Ovary (tissue), 9 donors: Measurements from ENCODE around the gene SLC11A1. TPM values are rescaled to one million over a fixed set of nuclear protein-coding genes. Genes with fewer than 3 reads are reported as not detected.

Experiments
- DNase-seq, 5 donors: peaks; one replicate each; pipeline ENCODE4 v3.0.0-alpha.2; 2019 to 2020
- H3K27ac ChIP-seq, 2 donors: fragments of 200-600 bp; one replicate each; pipeline versions ENCODE4 v1.5.1 to v1.8.0; 2019 to 2022
- H3K27me3 ChIP-seq: fragments of 200-600 bp; one replicate; pipeline ENCODE4 v1.8.0; 2022
- H3K36me3 ChIP-seq: fragments of 200-600 bp; sonication (generic); one replicate; pipeline ENCODE4 v1.5.1; 2019
- H3K4me1 ChIP-seq: one replicate; pipeline ENCODE4 v1.8.1; 2013; ENCODE audit warnings: mild to moderate bottlenecking, moderate library complexity; ENCODE audit not compliant: insufficient read depth
- H3K4me3 ChIP-seq: fragments of 200-600 bp; sonication (generic); one replicate; pipeline ENCODE4 v1.5.1; 2017
- H3K9me3 ChIP-seq, 2 donors: fragments of 200-600 bp in 1 of 2; sonication (generic) in 1 of 2; one replicate each; pipeline versions ENCODE4 v1.5.1 to v1.8.1; 2013 to 2019; ENCODE audit warnings: mild to moderate bottlenecking in 1 of 2, moderate library complexity in 1 of 2
- CTCF ChIP-seq, 3 donors: fragments of 450-650 bp in 2 of 3; fragments of 200-600 bp in 1 of 3; IDR thresholded peaks; one replicate each; pipeline versions ENCODE4 v1.5.1 to v1.8.0; 2016 to 2022; ENCODE audit warnings: antibody characterized with exemption in 3 of 3, mild to moderate bottlenecking in 1 of 3
- EP300 ChIP-seq: sonication (generic); formaldehyde crosslinking; IDR thresholded peaks from one replicate; pipeline ENCODE4 v1.6.1; 2017; ENCODE audit warnings: antibody characterized with exemption
- POLR2A ChIP-seq: fragments of 450-650 bp; IDR thresholded peaks from one replicate; pipeline ENCODE4 v1.6.1; 2017; ENCODE audit warnings: antibody characterized with exemption, mild to moderate bottlenecking, moderate library complexity
- WGBS, 3 donors: extraction: QIAGEN DNeasy Blood & Tissue Kit in 1 of 3; methylation state at CpG; one replicate each; pipeline versions ENCODE4 v1.1.5 to v1.1.7; 2013 to 2017; 5-methylcytosine and 5-hydroxymethylcytosine counted together
- intact Hi-C, 4 donors: fragments of 100-400 bp; cut with DNase I; formaldehyde crosslinking; loops; one replicate each; pipeline versions ENCODE4 v1.11.0 to v1.15.1; 2022 to 2023
- polyA plus RNA-seq, 2 donors: library from polyadenylated mRNA; stranded (reverse); fragments of 200-250 nt in 1 of 2; fragments of 350-450 nt in 1 of 2; fragmentation: Illumina TruSeq in 1 of 2; extraction: RNeasy Lipid Tissue Mini Kit (QIAGEN cat#74804) in 1 of 2; gene quantifications; one replicate each; pipeline ENCODE4 v1.2.3, GENCODE V29; 2013 to 2014
- total RNA-seq, 7 donors: library from RNA; depleted of rRNA in 2 of 7; stranded (reverse); fragments of >200 nt in 2 of 7; fragmentation: NEBNext Ultra II Directional in 3 of 7; extraction: Animal tissue kit (Norgen Biotek cat#: 25700) in 3 of 7; gene quantifications; one replicate each; pipeline versions ENCODE4 v1.1.0 to v1.2.4, GENCODE V29; 2016 to 2023
- donor health status: DM: no; HTN: no; CAD: no; lungs with moderate emphysema.
- donor health status: DM: no; HTN: no; CAD: no.
- donor health status: Bipolar disorder and iron deficiency.
- donor health status: DM: yes; HTN: yes; CAD: no.
- donor health status: DM: no; HTN: no; CAD: no.
- donor health status: DM: yes; HTN: yes; CAD: no.

SLC11A1 gene
- total and polyA plus RNA-seq, 9 donors, result 0.83 to 28.9 (median 5.4) TPM

GRCh38 chr2:218371983-218372350 is 10.1 kb upstream of the SLC11A1 start:
- peaks cover 4% of the 10 kb centered on the region for H3K4me1 ChIP-seq
- H3K4me3 ChIP-seq, result no peak overlapping the region
- no peak overlapping the region for H3K27ac ChIP-seq
- TF ChIP-seq POLR2A (no peak), EP300 (no peak), CTCF (IDR thresholded peaks at IDR 0.05) (no peak)
- no peaks in the 10 kb centered on the region for H3K27me3 ChIP-seq
- no peak for DNase-seq
- intact Hi-C loops, result no loop called here
- no peaks in the 10 kb centered on the region for H3K36me3 ChIP-seq
- no peaks in the 10 kb centered on the region for H3K9me3 ChIP-seq

- 39 to 46% (median 42%) methylated on average over 4 of the region's 4 CpGs for WGBS, 3 donors
- no peak for DNase-seq
- TF ChIP-seq POLR2A, result no peak
- no peak for TF ChIP-seq EP300
- no peak for TF ChIP-seq CTCF (IDR thresholded peaks at IDR 0.05)
- intact Hi-C loops, result no loop called here
- Histone ChIP-seq H3K4me3 (no peak overlapping the region), H3K9me3 (no peaks in the 10 kb centered on the region), H3K27me3 (no peaks in the 10 kb centered on the region), H3K4me1 (no peaks in the 10 kb centered on the region), H3K36me3 (no peaks in the 10 kb centered on the region), H3K27ac (no peak overlapping the region)
These were observed 7.3 kb upstream of the SLC11A1 start for GRCh38 chr2:218374795-218375194.

- H3K4me3 ChIP-seq, result no peak overlapping the region
These were observed 6.9 kb upstream of the SLC11A1 start for GRCh38 chr2:218375212-218375611.

GRCh38 chr2:218378053-218378452 is 4.0 kb upstream of the SLC11A1 start:
- H3K27ac ChIP-seq, result no peak overlapping the region
- no peak overlapping the region for H3K4me3 ChIP-seq
- 83 to 91% (median 88%) methylated on average over 5 of the region's 5 CpGs for WGBS, 3 donors
- H3K9me3 ChIP-seq, result no peaks in the 10 kb centered on the region
- no peak for DNase-seq
- H3K36me3 ChIP-seq, result no peaks in the 10 kb centered on the region
- intact Hi-C loops, result no loop called here
- no peaks in the 10 kb centered on the region for H3K27me3 ChIP-seq
- no peaks in the 10 kb centered on the region for H3K4me1 ChIP-seq
- no peak for TF ChIP-seq CTCF (IDR thresholded peaks at IDR 0.05)
- TF ChIP-seq POLR2A, result no peak
- TF ChIP-seq EP300, result no peak

More at GRCh38 chr2:218375212-218375611, 6.9 kb upstream of the SLC11A1 start:
- DNase-seq, result no peak
- H3K27ac ChIP-seq, result no peak overlapping the region
- TF ChIP-seq EP300 (no peak), POLR2A (no peak), CTCF (IDR thresholded peaks at IDR 0.05) (no peak)
- no peaks in the 10 kb centered on the region for H3K36me3 ChIP-seq
- H3K9me3 ChIP-seq, result no peaks in the 10 kb centered on the region
- intact Hi-C loops, result no loop called here
- no peaks in the 10 kb centered on the region for H3K27me3 ChIP-seq
- WGBS, 3 donors, result 1 to 5% (median 3%) methylated on average over 2 of the region's 2 CpGs
- no peaks in the 10 kb centered on the region for H3K4me1 ChIP-seq

- Histone ChIP-seq H3K27me3 (no peaks in the 10 kb centered on the region), H3K4me1 (peaks cover 3% of the 10 kb centered on the region), H3K9me3 (no peaks in the 10 kb centered on the region), H3K27ac (no peak overlapping the region), H3K4me3 (no peak overlapping the region), H3K36me3 (no peaks in the 10 kb centered on the region)
- TF ChIP-seq CTCF (IDR thresholded peaks at IDR 0.05), result no peak
- TF ChIP-seq EP300, result no peak
- TF ChIP-seq POLR2A, result no peak
- DNase-seq, result no peak
- 94 to 95% (median 94%) methylated on average over 6 of the region's 6 CpGs for WGBS, 3 donors
- intact Hi-C loops, result no loop called here
These were observed 712 bp downstream of the SLC11A1 start for GRCh38 chr2:218382785-218383184.
